ENCODE data around the gene PTCD2.
"Not testable (repeated sequence)": the region's sequence is repeated elsewhere in the genome, so short reads cannot be mapped to it uniquely, and the experiment has no call there.

PTCD2 gene

DNA sequence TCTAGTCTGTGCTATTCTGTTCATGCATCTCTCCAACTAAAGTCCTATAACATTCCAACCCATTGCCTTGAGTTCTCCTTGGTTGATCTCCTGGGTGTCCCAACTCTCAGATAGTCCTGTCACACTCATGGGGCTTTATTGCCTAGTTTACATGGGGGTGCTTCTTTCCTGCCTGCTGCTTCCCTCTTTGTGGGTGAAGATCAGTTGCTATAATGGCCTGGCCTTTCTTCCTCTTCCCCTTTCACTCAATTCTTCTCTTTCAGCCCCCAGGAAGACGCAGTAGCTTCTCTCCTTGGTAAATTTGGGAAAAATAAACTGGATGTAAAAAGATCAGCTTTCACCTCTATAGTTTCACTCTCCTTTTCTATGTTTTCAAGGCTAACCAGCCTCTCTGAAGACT, 66.5 kb downstream of the PTCD2 start:
- no peak for DNase-seq

DNA sequence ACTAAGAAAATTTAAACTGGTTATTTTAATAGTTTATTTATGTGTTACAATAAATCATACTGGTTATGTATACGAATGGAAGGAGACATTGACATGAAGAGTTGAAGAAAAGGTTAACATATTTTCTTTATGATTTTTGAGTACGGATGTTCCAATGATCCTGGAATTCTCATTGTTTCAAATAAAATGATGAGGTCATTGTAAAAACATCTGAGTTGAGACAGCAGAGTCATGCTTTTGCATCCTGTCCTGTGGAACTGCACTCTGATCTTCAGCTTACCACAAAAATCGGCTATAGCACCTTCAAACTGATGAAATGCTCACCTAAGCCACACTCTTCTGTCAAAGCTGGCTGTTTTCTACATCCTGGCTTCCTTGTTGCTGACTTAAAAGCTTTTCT, 67.8 kb downstream of the PTCD2 start:
- DNase-seq = no peak

- no peak for DNase-seq
Observed at GRCh38 chr5:72388646-72389045, 68.5 kb downstream of the PTCD2 start.

DNA sequence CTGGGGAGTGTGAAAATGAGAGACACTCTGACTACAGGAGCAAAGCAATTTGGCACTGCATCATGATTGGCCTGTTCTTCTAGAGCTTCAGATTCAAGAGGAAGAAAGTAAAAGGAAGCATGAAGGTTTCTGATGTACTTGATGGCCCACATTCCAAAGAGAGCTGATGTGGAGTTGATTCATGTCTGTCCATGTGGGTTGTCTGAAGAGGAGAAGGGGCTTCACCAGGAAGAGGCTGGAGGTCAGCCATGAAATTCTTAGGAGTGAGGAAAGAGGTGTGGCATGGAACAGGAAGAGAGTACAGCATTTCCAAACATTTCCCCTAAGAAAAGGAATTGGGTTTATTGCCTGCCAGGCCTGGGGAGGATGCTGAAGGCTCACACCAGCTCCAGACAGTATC, 70.7 kb downstream of the PTCD2 start:
- DNase-seq = no peak

DNA sequence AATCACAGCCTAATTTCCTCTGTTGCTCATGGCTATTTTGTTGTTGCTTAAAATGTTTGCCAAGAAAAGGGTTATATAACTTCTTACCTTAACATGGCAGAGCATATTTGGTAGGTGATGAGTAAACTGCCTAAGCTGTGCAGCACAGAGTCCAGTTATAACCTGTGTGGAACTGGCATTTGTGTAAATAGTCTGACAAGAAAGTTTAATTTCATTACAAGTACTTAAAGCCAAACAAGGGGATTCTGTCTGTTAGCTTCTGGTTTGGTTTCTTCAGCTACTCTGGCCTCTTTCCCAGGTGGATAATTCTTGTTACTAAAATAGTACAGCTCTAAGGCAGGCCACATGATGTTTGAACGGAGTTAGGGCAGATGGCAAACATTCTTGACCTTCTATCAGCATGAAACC, 72.2 kb downstream of the PTCD2 start:
- DNase-seq = no peak

GRCh38 chr5:72393052-72393451, 72.9 kb downstream of the PTCD2 start:
- DNase-seq = no peak

DNA sequence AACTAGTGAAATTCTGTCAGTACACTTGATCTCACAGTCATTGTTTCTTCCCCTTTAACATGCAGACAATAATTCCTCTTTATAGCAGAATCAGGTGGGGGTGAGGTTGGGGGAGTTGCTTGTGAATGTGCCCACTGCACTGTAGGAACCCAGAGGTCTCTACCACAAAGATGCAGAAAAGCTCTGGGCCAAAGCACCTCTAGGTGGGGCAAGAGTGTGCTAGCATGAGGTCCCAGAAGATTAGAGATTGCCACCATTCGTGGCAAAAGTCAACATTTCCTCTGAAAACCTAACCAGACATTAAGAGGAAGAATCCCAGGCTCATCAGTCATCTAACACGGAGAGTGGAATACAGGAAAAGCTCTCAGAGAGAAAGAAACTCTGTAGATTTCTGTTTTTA, 74.5 kb downstream of the PTCD2 start:
- no peak for DNase-seq

- no peak for DNase-seq
Observed at GRCh38 chr5:72397836-72398235, 77.7 kb downstream of the PTCD2 start.

GRCh38 chr5:72400950-72401349, 80.8 kb downstream of the PTCD2 start:
- DNase-seq = no peak

DNA sequence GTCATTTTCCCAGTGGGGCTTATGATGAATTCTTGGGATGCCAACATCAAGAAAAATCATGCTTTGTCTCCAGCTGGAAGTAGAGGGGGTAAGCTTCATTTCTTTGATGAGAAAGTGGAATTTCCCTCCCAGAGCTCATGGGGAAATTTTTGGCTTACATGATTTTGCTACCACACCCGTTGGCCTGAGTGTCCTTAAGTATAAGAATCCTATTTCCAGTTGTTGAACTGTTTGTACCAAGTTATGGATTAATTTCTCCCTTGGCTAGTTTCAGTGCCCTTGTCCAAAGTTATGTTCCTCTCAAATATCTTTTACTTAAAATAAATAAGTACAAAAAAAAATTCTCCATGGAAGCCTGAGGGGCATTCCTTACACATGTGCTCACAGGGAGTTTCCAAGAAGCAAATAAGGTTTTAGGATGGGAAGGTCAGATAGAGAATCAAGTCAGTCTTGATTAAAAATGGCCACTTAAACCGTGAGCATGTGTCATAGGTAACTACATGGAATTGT, 82.3 kb downstream of the PTCD2 start:
- DNase-seq = no peak

DNA sequence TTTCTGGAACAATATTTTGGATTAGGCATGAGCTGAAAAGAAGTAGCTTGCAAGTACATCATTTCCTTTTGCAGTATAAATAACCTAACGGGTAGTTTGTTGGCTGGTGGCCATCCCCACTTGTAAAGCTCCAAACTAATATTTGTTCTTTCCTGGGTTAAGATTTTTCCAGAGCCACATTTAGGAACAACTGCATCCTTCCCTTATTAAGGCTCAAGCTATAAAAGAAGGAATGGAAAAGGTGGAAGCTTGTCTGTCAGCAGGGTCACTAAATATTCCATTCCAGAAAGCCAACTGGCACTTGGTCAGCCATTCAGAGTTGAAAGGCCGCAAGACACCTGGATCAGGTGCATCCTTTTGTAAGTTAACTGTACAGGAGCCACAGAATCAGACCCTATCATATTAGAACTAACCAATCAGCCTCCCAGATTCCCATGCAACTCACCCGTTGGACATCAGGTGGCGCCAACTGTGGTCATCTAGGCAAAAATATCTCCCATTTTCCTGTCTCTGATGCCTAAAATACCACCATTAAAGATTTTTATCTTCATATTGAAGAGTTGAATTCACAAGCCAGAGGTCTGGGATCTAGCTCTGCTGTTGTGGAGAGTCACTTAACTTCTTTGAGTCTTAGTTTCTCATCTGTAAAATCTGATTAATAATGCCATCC, 82.9 kb downstream of the PTCD2 start:
- DNase-seq = no peak

DNA sequence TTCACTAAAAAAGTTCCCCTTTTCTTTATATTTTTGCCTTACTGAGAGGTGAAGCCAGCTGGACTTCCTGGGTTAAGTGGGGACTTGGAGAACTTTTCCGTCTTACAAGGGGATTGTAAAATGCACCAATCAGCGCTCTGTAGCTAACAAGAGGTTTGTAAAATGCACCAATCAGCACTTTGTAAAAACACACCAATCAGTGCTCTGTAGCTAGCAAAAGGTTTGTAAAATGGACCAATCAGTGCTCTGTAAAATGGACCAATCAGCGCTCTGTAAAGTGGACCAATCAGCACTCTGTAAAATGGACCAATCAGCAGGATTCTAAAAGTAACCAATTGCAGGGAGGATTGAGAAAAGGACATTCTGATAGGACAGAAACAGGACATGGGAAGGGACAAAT, 84.6 kb downstream of the PTCD2 start:
- DNase-seq = not testable (repeated sequence)

GRCh38 chr5:72407078-72407477, 86.9 kb downstream of the PTCD2 start:
- DNase-seq = no peak

GRCh38 chr5:72407541-72407940, 87.4 kb downstream of the PTCD2 start:
- DNase-seq = no peak

GRCh38 chr5:72408127-72408526, 88.0 kb downstream of the PTCD2 start:
- no peak for DNase-seq

GRCh38 chr5:72408603-72409002, 88.4 kb downstream of the PTCD2 start:
- DNase-seq = no peak

DNA sequence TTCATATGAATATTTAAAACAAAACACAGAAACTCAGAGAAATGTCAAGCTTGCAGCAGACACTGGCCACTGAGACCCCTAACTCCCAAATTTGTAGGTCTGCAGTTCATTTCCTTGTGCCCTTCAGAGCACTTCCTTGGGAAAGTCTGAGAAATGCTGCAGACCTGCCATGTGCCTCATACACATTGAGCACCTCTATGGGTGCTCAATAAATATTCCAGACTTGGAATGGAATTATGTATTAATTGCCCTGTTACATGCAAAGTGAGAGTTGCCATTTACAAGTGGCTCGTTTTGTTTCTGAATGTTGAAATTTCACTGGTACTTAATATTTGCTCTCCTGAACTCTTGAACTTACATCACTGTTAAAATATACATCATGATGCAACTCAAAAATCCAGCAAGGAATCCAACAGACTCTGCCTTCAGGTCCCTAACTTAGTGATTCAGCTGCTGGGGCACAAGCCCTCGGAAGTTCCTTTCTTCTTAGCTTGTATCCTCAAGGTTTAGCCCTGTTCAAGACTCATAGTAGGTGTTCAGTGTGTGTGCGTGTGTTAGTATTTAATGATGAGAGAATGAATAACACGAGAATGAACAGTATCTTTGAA, 90.6 kb downstream of the PTCD2 start:
- no peak for DNase-seq

DNA sequence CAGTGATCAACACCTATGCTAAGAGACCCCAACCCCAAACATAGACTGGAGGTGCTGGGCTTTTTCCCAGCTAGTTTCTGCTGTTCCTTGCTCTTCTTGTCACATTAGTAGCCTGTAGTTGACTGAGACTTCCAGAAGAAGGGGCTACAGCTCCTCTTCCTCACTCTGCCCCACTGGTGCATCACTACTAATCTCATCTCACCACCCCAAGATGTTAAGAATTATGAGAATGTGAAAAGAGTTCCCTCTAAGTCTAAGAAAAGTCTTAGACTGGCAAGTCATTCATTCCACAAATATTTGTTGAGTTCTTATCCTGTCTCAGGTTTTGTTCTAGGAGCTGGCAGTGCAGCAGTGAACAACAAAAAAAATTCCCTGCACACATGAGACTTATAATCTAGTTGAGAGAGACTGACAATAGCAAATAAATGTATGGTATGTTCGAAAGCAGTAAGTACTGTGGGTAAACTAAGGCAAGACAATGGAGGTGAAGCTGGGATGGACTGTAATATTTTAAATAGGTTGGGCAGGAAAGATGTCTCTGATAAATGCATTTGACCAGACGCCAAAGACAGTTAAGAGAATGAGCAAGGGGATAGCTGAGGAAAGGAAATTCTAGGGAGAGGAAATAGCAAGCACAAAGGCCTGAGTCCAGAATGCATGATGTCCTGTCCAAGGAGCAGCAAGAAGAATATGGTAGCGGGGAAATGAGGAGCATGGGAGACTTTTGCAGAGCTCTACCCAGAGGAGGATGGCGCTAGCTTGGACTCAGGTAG, 92.3 kb downstream of the PTCD2 start:
- DNase-seq = no peak

- no peak for DNase-seq
Observed at GRCh38 chr5:72415616-72416325, 95.6 kb downstream of the PTCD2 start.

GRCh38 chr5:72417333-72418062, 97.3 kb downstream of the PTCD2 start:
- no peak for DNase-seq
